H1 (cell line): ENCODE measurements around the gene CTDP1. TPM values are rescaled to one million over a fixed set of nuclear protein-coding genes. Genes with fewer than 3 reads are reported as not detected.

ENCODE experiments used
- CTCF ChIA-PET: fragments of 300-600 bp; sonication (Branson Sonifier 250); formaldehyde crosslinking; loops from one replicate; lab custom pipeline; 2021; ENCODE audit not compliant: partially characterized antibody; lab: Charles Lee
- POLR2A ChIA-PET: fragments of 300-600 bp; sonication (Branson Sonifier 250); formaldehyde crosslinking; loops from one replicate; lab custom pipeline; 2021; ENCODE audit warnings: inconsistent platforms; ENCODE audit not compliant: partially characterized antibody; lab: Charles Lee
- DNase-seq, 2 experiments: peaks; one replicate each; pipeline versions ENCODE4 v3.0.0 to v3.0.0-alpha.2; 2010 to 2022; ENCODE audit warnings: low spot score in 2 of 2, low read depth in 1 of 2, mixed read lengths in 1 of 2
- FAIRE-seq: peaks from 2 replicates; lab custom pipeline; 2011; peaks lifted over from hg19 to GRCh38; lab: Jason Lieb, UNC
- H2AFZ ChIP-seq: 2 replicates; pipeline ENCODE4 v1.8.1; 2012; ENCODE audit warnings: low read length, inconsistent platforms
- H2AK5ac ChIP-seq: 2 replicates; pipeline ENCODE4 v1.6.1; 2013; ENCODE audit warnings: low read depth, low read length
- H2BK120ac ChIP-seq: replicated peaks from 2 replicates; pipeline ENCODE3; 2013; ENCODE audit warnings: low read depth, low read length, inconsistent platforms
- H2BK12ac ChIP-seq: 2 replicates; pipeline ENCODE4 v1.6.1; 2013; ENCODE audit warnings: low read depth, low read length
- H2BK15ac ChIP-seq: 2 replicates; pipeline ENCODE4 v1.6.1; 2013; ENCODE audit warnings: low read length
- H2BK20ac ChIP-seq: 2 replicates; pipeline ENCODE4 v1.6.1; 2013; ENCODE audit warnings: low read length
- H2BK5ac ChIP-seq: 2 replicates; pipeline ENCODE4 v1.6.1; 2013; ENCODE audit warnings: low read depth, low read length
- H3K14ac ChIP-seq: 2 replicates; pipeline ENCODE4 v1.6.1; 2013; ENCODE audit warnings: inconsistent platforms; ENCODE audit not compliant: insufficient read length
- H3K18ac ChIP-seq: 2 replicates; pipeline ENCODE4 v1.6.1; 2013; ENCODE audit warnings: low read length; ENCODE audit errors: extremely low read depth
- H3K23ac ChIP-seq: 2 replicates; pipeline ENCODE4 v1.6.1; 2013; ENCODE audit warnings: inconsistent platforms; ENCODE audit not compliant: insufficient read length
- H3K23me2 ChIP-seq: 2 replicates; pipeline ENCODE4 v1.6.1; 2013; ENCODE audit warnings: low read depth, low read length
- H3K27ac ChIP-seq: 2 replicates; pipeline ENCODE4 v1.6.1; 2011; ENCODE audit warnings: low read depth, low read length, inconsistent platforms
- H3K27me3 ChIP-seq, 4 experiments: replicated peaks in 1 of 4; 1 replicate in 1 of 4; 2 replicates in 3 of 4; pipeline versions ENCODE4 v1.6.1 to v1.8.1; 2011 to 2013; ENCODE audit warnings: low read length in 3 of 4, mild to moderate bottlenecking in 3 of 4, inconsistent platforms in 2 of 4, mixed read lengths in 2 of 4, moderate library complexity in 1 of 4; ENCODE audit not compliant: control insufficient read depth in 3 of 4, insufficient read depth in 3 of 4; ENCODE audit errors: extremely low read depth in 1 of 4
- H3K36me3 ChIP-seq, 4 experiments: 2 replicates each; pipeline versions ENCODE4 v1.6.1 to v1.8.1; 2011 to 2013; ENCODE audit warnings: mild to moderate bottlenecking in 4 of 4, low read length in 3 of 4, moderate library complexity in 2 of 4, control low read depth in 1 of 4, inconsistent platforms in 1 of 4; ENCODE audit not compliant: insufficient read depth in 4 of 4, control insufficient read depth in 2 of 4
- H3K4ac ChIP-seq: replicated peaks from 2 replicates; pipeline ENCODE3; 2013; ENCODE audit warnings: low read length, low read depth, mixed read lengths, inconsistent platforms; ENCODE audit not compliant: insufficient read length
- H3K4me1 ChIP-seq, 4 experiments: replicated peaks in 1 of 4; 1 replicate in 1 of 4; 2 replicates in 3 of 4; pipeline versions ENCODE4 v1.6.1 to v1.8.1; 2011 to 2013; ENCODE audit warnings: low read length in 3 of 4, inconsistent platforms in 2 of 4, mixed read lengths in 1 of 4; ENCODE audit not compliant: insufficient read depth in 4 of 4, control insufficient read depth in 3 of 4
- H3K4me2 ChIP-seq, 2 experiments: 2 replicates each; pipeline versions ENCODE4 v1.6.1 to v1.8.1; 2011 to 2013; ENCODE audit warnings: low read depth in 2 of 2, low read length in 2 of 2, control low read depth in 1 of 2, inconsistent platforms in 1 of 2, mild to moderate bottlenecking in 1 of 2; ENCODE audit not compliant: insufficient read depth in 1 of 2
- H3K4me3 ChIP-seq, 4 experiments: fragments of 200-600, 300-600 bp in 1 of 4; sonication (generic), shearing (Covaris generic), sonication (Bioruptor Twin) in 1 of 4; 2 replicates each; pipeline versions ENCODE4 v1.5.1 to v1.8.1; 2011 to 2016; ENCODE audit warnings: low read length in 4 of 4, low read depth in 3 of 4, control low read depth in 2 of 4, inconsistent platforms in 2 of 4, mild to moderate bottlenecking in 2 of 4, mixed read lengths in 1 of 4, moderate library complexity in 1 of 4; ENCODE audit not compliant: insufficient read depth in 2 of 4; ENCODE audit errors: extremely low read depth in 1 of 4
- H3K56ac ChIP-seq: replicated peaks from 2 replicates; pipeline ENCODE3; 2013; ENCODE audit warnings: low read depth, mild to moderate bottlenecking, mixed read lengths, low read length, inconsistent platforms; ENCODE audit not compliant: insufficient read length
- H3K79me1 ChIP-seq: 2 replicates; pipeline ENCODE4 v1.6.1; 2013; ENCODE audit warnings: low read depth, low read length, control low read depth
- H3K79me2 ChIP-seq, 2 experiments: 2 replicates each; pipeline versions ENCODE4 v1.6.1 to v1.8.1; 2012 to 2013; ENCODE audit warnings: low read length in 2 of 2, mild to moderate bottlenecking in 2 of 2, inconsistent platforms in 1 of 2; ENCODE audit not compliant: insufficient read depth in 2 of 2, control insufficient read depth in 1 of 2
- H3K9ac ChIP-seq, 4 experiments: replicated peaks in 1 of 4; 1 replicate in 1 of 4; 2 replicates in 3 of 4; pipeline versions ENCODE4 v1.6.1 to v1.8.1; 2011 to 2013; ENCODE audit warnings: low read depth in 3 of 4, low read length in 3 of 4, control low read depth in 2 of 4, mild to moderate bottlenecking in 2 of 4, moderate library complexity in 2 of 4, inconsistent platforms in 1 of 4; ENCODE audit errors: extremely low read depth in 1 of 4
- H3K9me3 ChIP-seq, 2 experiments: 2 replicates each; pipeline versions ENCODE4 v1.6.1 to v1.8.1; 2012 to 2013; ENCODE audit warnings: mild to moderate bottlenecking in 2 of 2, moderate library complexity in 2 of 2, control low read depth in 1 of 2, inconsistent platforms in 1 of 2, low read depth in 1 of 2, low read length in 1 of 2, mixed read lengths in 1 of 2; ENCODE audit not compliant: insufficient read depth in 2 of 2
- H4K20me1 ChIP-seq, 2 experiments: replicated peaks in 1 of 2; 2 replicates each; pipeline versions ENCODE3 to v1.8.1; 2011 to 2013; ENCODE audit warnings: inconsistent platforms in 2 of 2, low read length in 2 of 2, mild to moderate bottlenecking in 1 of 2; ENCODE audit not compliant: insufficient read depth in 2 of 2, control insufficient read depth in 1 of 2
- H4K5ac ChIP-seq: 2 replicates; pipeline ENCODE4 v1.6.1; 2013; ENCODE audit warnings: low read length, low read depth, mixed read lengths, inconsistent platforms; ENCODE audit not compliant: insufficient read length
- H4K8ac ChIP-seq: 2 replicates; pipeline ENCODE4 v1.8.0; 2013; ENCODE audit warnings: mild to moderate bottlenecking, moderate library complexity, low read length, inconsistent platforms; ENCODE audit not compliant: insufficient read depth; ENCODE audit errors: extremely low read depth
- H4K91ac ChIP-seq: replicated peaks from 2 replicates; pipeline ENCODE3; 2013; ENCODE audit warnings: low read length, mixed read lengths, inconsistent platforms; ENCODE audit not compliant: insufficient read length
- BRCA1 ChIP-seq: IDR thresholded peaks from 2 replicates; pipeline ENCODE4 v1.6.1; 2012; ENCODE audit warnings: low read depth, low read length, improper control_type of control experiment
- EGR1 ChIP-seq: IDR thresholded peaks from 2 replicates; pipeline ENCODE4 v1.6.1; 2011; ENCODE audit warnings: low read depth, low read length, borderline replicate concordance
- KDM1A ChIP-seq: fragments of 200-600, 300-600 bp; sonication (generic); IDR thresholded peaks from 2 replicates; pipeline ENCODE4 v1.7.1; 2016; ENCODE audit warnings: mild to moderate bottlenecking, low read length, borderline replicate concordance
- WGBS, 2 experiments: shearing (Covaris generic) in 1 of 2; methylation state at CpG; one replicate each; pipeline versions ENCODE4 v1.1.6 to v1.1.7; 2013 to 2015; ENCODE audit warnings: low lambda C conversion rate in 2 of 2, mixed read lengths in 2 of 2, inconsistent platforms in 1 of 2, low coverage in 1 of 2, missing lambda C conversion rate in 1 of 2; ENCODE audit not compliant: insufficient replicate concordance in 2 of 2, insufficient coverage in 1 of 2, insufficient read length in 1 of 2; ENCODE audit errors: extremely low coverage in 1 of 2, missing lambda C conversion rate in 1 of 2; 5-methylcytosine and 5-hydroxymethylcytosine counted together
- polyA plus RNA-seq, 7 experiments: library from polyadenylated mRNA; depleted of rRNA in 3 of 7; stranded (reverse) in 5 of 7; unstranded in 2 of 7; fragments of >200 nt in 5 of 7; fragments of 200-250 nt in 2 of 7; gene quantifications; 1 replicate in 5 of 7; 2 replicates in 1 of 7; 4 replicates in 1 of 7; pipeline versions ENCODE4 v1.2.1 to v1.2.3, GENCODE V29; 2011 to 2013; ENCODE audit warnings: missing spikeins in 2 of 7, mixed read lengths in 2 of 7
- total RNA-seq: library from RNA; stranded (reverse); fragmentation: NEBNext Ultra II Directional; extraction: Animal tissue kit (Norgen Biotek cat#: 25700); gene quantifications from 2 replicates; pipeline ENCODE4 v1.2.1, GENCODE V29; 2021

CTDP1 gene
- total and polyA plus RNA-seq, 2 of the 8 experiments (the other 6 are each of a cell fraction or from before 2014, with no cell fraction given), result 16.6 to 37.0 TPM

DNA sequence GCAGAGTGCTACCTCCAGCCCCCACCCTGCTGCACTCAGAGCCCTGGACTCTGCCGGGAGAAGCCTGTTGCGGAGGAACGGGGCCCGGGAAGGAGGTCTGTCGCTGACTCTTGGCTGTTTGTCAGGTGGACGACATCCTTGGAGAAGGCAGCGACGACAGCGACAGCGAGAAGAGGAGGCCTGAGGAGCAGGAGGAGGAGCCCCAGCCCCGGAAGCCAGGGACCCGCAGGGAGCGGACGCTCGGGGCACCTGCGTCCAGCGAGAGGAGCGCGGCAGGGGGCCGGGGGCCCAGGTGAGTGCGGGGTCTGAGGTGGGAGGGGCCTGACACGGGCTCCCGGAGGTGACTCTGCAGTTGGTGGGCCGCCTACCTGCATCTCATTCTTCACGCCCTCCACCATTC is 56.6 kb downstream of the CTDP1 start:
- H3K79me2 ChIP-seq, result no peaks in the 10 kb centered on the region; a peak in 1 of 4 replicates
- H3K9me3 ChIP-seq, result peaks cover 7 to 9% of the 10 kb centered on the region in 2 experiments
- H2BK120ac ChIP-seq, result no peak overlapping the region
- no peak overlapping the region for H2BK15ac ChIP-seq
- H4K8ac ChIP-seq, result no peak overlapping the region
- WGBS, 2 experiments, result 89% methylated on average over 12 of the region's 25 CpGs; no CpG with 5 or more reads in 1 of the 2 experiments
- H3K4me1 ChIP-seq, result no peaks in the 10 kb centered on the region
- no peak overlapping the region for H3K27ac ChIP-seq
- H2AFZ ChIP-seq, result no peak overlapping the region
- DNase-seq (no peak), FAIRE-seq (no peak)
- no peaks in the 10 kb centered on the region for H3K23me2 ChIP-seq
- CTCF ChIA-PET, result no interaction called here
- H3K14ac ChIP-seq, result no peak overlapping the region
- H3K79me1 ChIP-seq, result no peaks in the 10 kb centered on the region
- no peak overlapping the region for H3K4me3 ChIP-seq
- H4K5ac ChIP-seq, result no peak overlapping the region
- H3K56ac ChIP-seq, result no peak overlapping the region
- no peak overlapping the region for H2BK12ac ChIP-seq
- peaks cover 4 to 38% (median 25%) of the 10 kb centered on the region in 4 experiments for H3K36me3 ChIP-seq
- no peak overlapping the region for H2AK5ac ChIP-seq
- H2BK20ac ChIP-seq, result no peak overlapping the region
- no peak overlapping the region for H3K4me2 ChIP-seq
- no peak overlapping the region for H4K91ac ChIP-seq
- no peak overlapping the region for H2BK5ac ChIP-seq
- no peak overlapping the region for H3K9ac ChIP-seq
- no peak overlapping the region for H3K4ac ChIP-seq
- POLR2A ChIA-PET, result no interaction called here
- H4K20me1 ChIP-seq, result peaks cover 0 to 9% of the 10 kb centered on the region in 2 experiments
- no peak overlapping the region for H3K23ac ChIP-seq
- H3K18ac ChIP-seq, result no peak overlapping the region
- no peaks in the 10 kb centered on the region for H3K27me3 ChIP-seq
- no peak for TF ChIP-seq EGR1
- no peak for TF ChIP-seq BRCA1
- no peak for TF ChIP-seq KDM1A
